Measurements from ENCODE around the gene ST3GAL4. TPM values are rescaled to one million over a fixed set of nuclear protein-coding genes. Genes with fewer than 3 reads are reported as not detected.
"Not testable (repeated sequence)": the region's sequence is repeated elsewhere in the genome, so short reads cannot be mapped to it uniquely, and the experiment has no call there.

Gene ST3GAL4
- total RNA-seq, 1 experiment from 2014 or later: 11.2 TPM

- Histone ChIP-seq H3K4me3 (ENCODE audit: low read depth, low read length) (no peak overlapping the region), H3K27me3 (replicated peaks; ENCODE audit: control insufficient read depth, insufficient read depth, low read length) (no peaks in the 10 kb centered on the region), H3K9me3 (no peaks in the 10 kb centered on the region), H3K4me1 (no peaks in the 10 kb centered on the region), H3K36me3 (ENCODE audit: control insufficient read depth, insufficient read depth, low read length) (no peaks in the 10 kb centered on the region)
- intact Hi-C loops (cut with micrococcal nuclease; ENCODE audit: unreplicated experiment): no loop called here
- no peak overlapping the region for H3K27ac Mint-ChIP-seq (ENCODE audit: unreplicated experiment)
- no peak overlapping the region for H3K4me3 Mint-ChIP-seq (ENCODE audit: unreplicated experiment)
- POLR2A ChIA-PET: no interaction called here
- H3K36me3 Mint-ChIP-seq (ENCODE audit: insufficient read depth, unreplicated experiment): no peaks in the 10 kb centered on the region
- H3K9me3 Mint-ChIP-seq (ENCODE audit: unreplicated experiment): no peaks in the 10 kb centered on the region
- TF ChIP-seq, protein P1, sequence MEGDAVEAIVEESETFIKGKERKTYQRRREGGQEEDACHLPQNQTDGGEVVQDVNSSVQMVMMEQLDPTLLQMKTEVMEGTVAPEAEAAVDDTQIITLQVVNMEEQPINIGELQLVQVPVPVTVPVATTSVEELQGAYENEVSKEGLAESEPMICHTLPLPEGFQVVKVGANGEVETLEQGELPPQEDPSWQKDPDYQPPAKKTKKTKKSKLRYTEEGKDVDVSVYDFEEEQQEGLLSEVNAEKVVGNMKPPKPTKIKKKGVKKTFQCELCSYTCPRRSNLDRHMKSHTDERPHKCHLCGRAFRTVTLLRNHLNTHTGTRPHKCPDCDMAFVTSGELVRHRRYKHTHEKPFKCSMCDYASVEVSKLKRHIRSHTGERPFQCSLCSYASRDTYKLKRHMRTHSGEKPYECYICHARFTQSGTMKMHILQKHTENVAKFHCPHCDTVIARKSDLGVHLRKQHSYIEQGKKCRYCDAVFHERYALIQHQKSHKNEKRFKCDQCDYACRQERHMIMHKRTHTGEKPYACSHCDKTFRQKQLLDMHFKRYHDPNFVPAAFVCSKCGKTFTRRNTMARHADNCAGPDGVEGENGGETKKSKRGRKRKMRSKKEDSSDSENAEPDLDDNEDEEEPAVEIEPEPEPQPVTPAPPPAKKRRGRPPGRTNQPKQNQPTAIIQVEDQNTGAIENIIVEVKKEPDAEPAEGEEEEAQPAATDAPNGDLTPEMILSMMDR (IDR thresholded peaks at IDR 0.05; ENCODE audit: insufficient read depth in 1 of 2, low read depth in 1 of 2, low read length in 1 of 2, severe bottlenecking in 1 of 2, unreplicated experiment in 1 of 2): no peak
- no peaks in the 10 kb centered on the region for H3K4me1 Mint-ChIP-seq (ENCODE audit: low read depth, unreplicated experiment)
- no TSS peak for BruUV-seq (replicated peaks)
- H3K27me3 Mint-ChIP-seq (ENCODE audit: insufficient read depth, unreplicated experiment): no peaks in the 10 kb centered on the region
- DNase-seq: no peak
- CTCF ChIA-PET: no interaction called here
These were observed 38.5 kb downstream of the ST3GAL4 start for GRCh38 chr11:126394036-126394435.

- H3K27me3 ChIP-seq (replicated peaks; ENCODE audit: control insufficient read depth, insufficient read depth, low read length); H3K27ac Mint-ChIP-seq (ENCODE audit: unreplicated experiment); POLR2A ChIA-PET; H3K36me3 Mint-ChIP-seq (ENCODE audit: insufficient read depth, unreplicated experiment); CTCF ChIA-PET; H3K9me3 ChIP-seq; H3K4me3 Mint-ChIP-seq (ENCODE audit: unreplicated experiment); H3K4me3 ChIP-seq (ENCODE audit: low read depth, low read length); H3K4me1 Mint-ChIP-seq (ENCODE audit: low read depth, unreplicated experiment); H3K36me3 ChIP-seq (ENCODE audit: control insufficient read depth, insufficient read depth, low read length); H3K4me1 ChIP-seq; BruUV-seq (replicated peaks); H3K27me3 Mint-ChIP-seq (ENCODE audit: insufficient read depth, unreplicated experiment); intact Hi-C loops (cut with micrococcal nuclease; ENCODE audit: unreplicated experiment); DNase-seq; H3K9me3 Mint-ChIP-seq (ENCODE audit: unreplicated experiment): not testable (repeated sequence)
These were observed 39.2 kb downstream of the ST3GAL4 start for GRCh38 chr11:126394634-126395072.

DNA sequence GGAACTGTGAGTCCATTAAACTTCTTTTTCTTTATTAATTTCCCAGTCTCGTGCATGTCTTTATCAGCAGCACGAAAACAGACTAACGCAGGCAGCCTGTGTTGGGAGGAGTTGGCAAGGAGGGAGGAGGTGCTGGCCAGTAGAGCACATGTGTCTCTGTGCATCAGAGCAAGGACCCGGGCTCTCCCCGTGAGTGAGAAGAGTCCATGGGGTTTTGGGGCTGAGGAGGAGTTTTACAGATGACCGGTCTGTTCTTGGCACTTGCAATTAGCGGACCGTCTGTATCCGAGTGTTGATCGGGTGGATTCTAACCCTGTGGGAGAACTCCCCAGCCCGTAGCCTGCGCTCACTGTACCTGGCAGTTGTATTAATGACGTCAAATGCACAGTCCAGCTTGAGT, 40.3 kb downstream of the ST3GAL4 start:
- H3K4me3 ChIP-seq (ENCODE audit: low read depth, low read length); H3K27ac Mint-ChIP-seq (ENCODE audit: unreplicated experiment); intact Hi-C loops (cut with micrococcal nuclease; ENCODE audit: unreplicated experiment); H3K36me3 Mint-ChIP-seq (ENCODE audit: insufficient read depth, unreplicated experiment); DNase-seq; POLR2A ChIA-PET; H3K27me3 Mint-ChIP-seq (ENCODE audit: insufficient read depth, unreplicated experiment); H3K9me3 Mint-ChIP-seq (ENCODE audit: unreplicated experiment); H3K27me3 ChIP-seq (replicated peaks; ENCODE audit: control insufficient read depth, insufficient read depth, low read length); H3K36me3 ChIP-seq (ENCODE audit: control insufficient read depth, insufficient read depth, low read length); H3K4me1 ChIP-seq; BruUV-seq (replicated peaks); H3K4me3 Mint-ChIP-seq (ENCODE audit: unreplicated experiment); H3K9me3 ChIP-seq; H3K4me1 Mint-ChIP-seq (ENCODE audit: low read depth, unreplicated experiment); CTCF ChIA-PET: not testable (repeated sequence)

GRCh38 chr11:126396266-126396665, 40.8 kb downstream of the ST3GAL4 start:
- CTCF ChIA-PET; DNase-seq; H3K27me3 ChIP-seq (replicated peaks; ENCODE audit: control insufficient read depth, insufficient read depth, low read length); H3K9me3 ChIP-seq; H3K4me1 ChIP-seq; POLR2A ChIA-PET; H3K4me1 Mint-ChIP-seq (ENCODE audit: low read depth, unreplicated experiment); H3K4me3 Mint-ChIP-seq (ENCODE audit: unreplicated experiment); H3K36me3 ChIP-seq (ENCODE audit: control insufficient read depth, insufficient read depth, low read length); H3K27me3 Mint-ChIP-seq (ENCODE audit: insufficient read depth, unreplicated experiment); H3K9me3 Mint-ChIP-seq (ENCODE audit: unreplicated experiment); H3K27ac Mint-ChIP-seq (ENCODE audit: unreplicated experiment); H3K36me3 Mint-ChIP-seq (ENCODE audit: insufficient read depth, unreplicated experiment); BruUV-seq (replicated peaks); H3K4me3 ChIP-seq (ENCODE audit: low read depth, low read length); intact Hi-C loops (cut with micrococcal nuclease; ENCODE audit: unreplicated experiment): not testable (repeated sequence)
